Motor neuron (in vitro differentiated cells): ENCODE measurements around the gene SLBP. TPM values are rescaled to one million over a fixed set of nuclear protein-coding genes. Genes with fewer than 3 reads are reported as not detected.

ENCODE experiments used
- ATAC-seq, 8 experiments: fragments of 200-7000 bp; cut with Tn5 transposase; replicated peaks in 6 of 8; 2 replicates each; pipeline ENCODE4 v1.8.0; 2021; ENCODE audit warnings: mild to moderate bottlenecking in 8 of 8, moderate library complexity in 8 of 8
- H3K27ac ChIP-seq, 2 donors: fragments of 250-450 bp; sonication (Bioruptor Pico); 2 replicates each; pipeline ENCODE4 v1.9.0; 2021; ENCODE audit warnings: antibody characterized with exemption in 2 of 2, mild to moderate bottlenecking in 2 of 2, moderate library complexity in 1 of 2
- H3K4me1 ChIP-seq, 2 donors: fragments of 250-450 bp; sonication (Bioruptor Pico); replicated peaks in 1 of 2; 2 replicates each; pipeline ENCODE4 v1.6.1; 2021; ENCODE audit warnings: antibody characterized with exemption in 2 of 2, mild to moderate bottlenecking in 2 of 2, moderate library complexity in 1 of 2
- H3K4me3 ChIP-seq, 5 donors: fragments of 250-450 bp; sonication (Bioruptor Pico); 2 replicates each; pipeline ENCODE4 v1.9.0; 2021; ENCODE audit warnings: antibody characterized with exemption in 5 of 5, mild to moderate bottlenecking in 5 of 5, moderate library complexity in 4 of 5
- WGBS, 10 experiments: fragments of 450-650 bp; shearing (Covaris generic); methylation state at CpG; one replicate each; pipeline ENCODE4 v1.0.0; 2022; 5-methylcytosine and 5-hydroxymethylcytosine counted together
- in situ Hi-C, 9 experiments: fragments of 400-800 bp; cut with MboI; loops; one replicate each; pipeline ENCODE4 v1.15.0; 2021; ENCODE audit warnings: low sequenced_read_pairs in 9 of 9, low pct_unique_long_range_greater_than_20kb in 2 of 9; ENCODE audit not compliant: unreplicated experiment in 9 of 9
- total RNA-seq, 8 experiments: library from RNA; unstranded; fragments of 300-600 nt; gene quantifications; 2 replicates each; pipeline versions ENCODE4 v1.2.3 to v1.2.4, GENCODE V29; 2022

SLBP gene
- total RNA-seq, 8 experiments from 2014 or later = 33.9 to 88.1 (median 44.2) TPM

GRCh38 chr4:1656132-1656531 lies 56.0 kb downstream of the SLBP start:
- no peak for ATAC-seq
- in situ Hi-C loops = no loop called here
- 83% methylated on average over 1 of the region's 5 CpGs; no CpG with 5 or more reads in 9 of the 10 experiments for WGBS, 10 experiments
- Histone ChIP-seq H3K27ac (no peak overlapping the region), H3K4me1 (no peaks in the 10 kb centered on the region), H3K4me3 (no peak overlapping the region)

DNA sequence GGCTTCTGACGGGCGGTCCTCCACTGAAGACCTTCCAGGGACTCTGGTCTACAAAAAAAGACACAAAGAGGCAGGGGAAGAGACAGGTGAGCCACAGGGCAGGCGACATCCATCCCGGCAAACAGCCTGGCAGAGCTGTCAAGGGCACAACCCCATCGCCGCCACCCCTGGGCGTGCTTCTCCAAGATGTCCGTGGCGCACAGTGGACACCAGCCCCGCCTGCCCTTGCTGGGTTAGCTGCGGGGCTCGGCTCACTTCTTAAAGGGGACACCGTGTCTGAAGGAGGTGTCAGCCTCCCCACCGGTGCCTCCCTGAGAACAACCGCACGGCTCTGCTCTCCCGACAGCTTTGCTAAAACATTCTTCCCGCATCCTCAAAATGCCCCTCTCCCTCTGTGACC lies 56.4 kb downstream of the SLBP start:
- H3K4me1 ChIP-seq = no peaks in the 10 kb centered on the region
- no peak overlapping the region for H3K4me3 ChIP-seq
- ATAC-seq = no peak
- no peak overlapping the region for H3K27ac ChIP-seq
- in situ Hi-C loops = no loop called here
- WGBS, 10 experiments = 90 to 100% (median 100%) methylated on average over 1 to 2 of the region's 18 CpGs; no CpG with 5 or more reads in 6 of the 10 experiments

GRCh38 chr4:1655081-1655480 lies 57.0 kb downstream of the SLBP start:
- Histone ChIP-seq H3K27ac (no peak overlapping the region), H3K4me3 (no peak overlapping the region), H3K4me1 (no peaks in the 10 kb centered on the region)
- 96 to 100% methylated on average over 1 to 9 of the region's 47 CpGs; no CpG with 5 or more reads in 8 of the 10 experiments for WGBS, 10 experiments
- peak in 1 of 8 experiments; percentile 12 for ATAC-seq
- in situ Hi-C loops = no loop called here

- in situ Hi-C loops = no loop called here
- no peak overlapping the region for H3K27ac ChIP-seq
- 84 to 100% (median 88%) methylated on average over 2 to 9 of the region's 23 CpGs; no CpG with 5 or more reads in 7 of the 10 experiments for WGBS, 10 experiments
- H3K4me1 ChIP-seq = no peaks in the 10 kb centered on the region
- H3K4me3 ChIP-seq = no peak overlapping the region
- ATAC-seq = no peak
Observed at GRCh38 chr4:1654216-1654955, 57.7 kb downstream of the SLBP start.

DNA sequence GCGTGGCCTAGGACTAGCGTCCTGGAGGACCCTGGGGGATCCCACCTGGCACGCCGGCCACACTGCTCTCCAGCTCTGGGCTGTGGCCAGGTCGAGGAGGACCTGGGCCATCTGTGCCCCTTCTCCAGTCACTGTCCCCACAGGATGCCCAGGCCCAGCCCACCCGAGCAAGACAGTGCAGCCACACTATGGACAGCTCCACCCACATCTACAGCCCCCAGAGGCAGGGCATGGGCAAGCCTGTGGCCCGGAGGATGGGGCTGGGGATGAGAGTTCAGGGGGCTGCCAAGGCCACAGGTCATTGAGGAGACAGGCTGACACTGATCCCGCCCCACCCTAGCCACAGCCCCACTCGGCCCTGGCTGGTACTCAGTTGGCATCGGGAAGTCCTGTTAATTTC lies 58.3 kb downstream of the SLBP start:
- no peaks in the 10 kb centered on the region for H3K4me1 ChIP-seq
- 40 to 100% (median 42%) methylated on average over 1 to 2 of the region's 10 CpGs; no CpG with 5 or more reads in 7 of the 10 experiments for WGBS, 10 experiments
- H3K4me3 ChIP-seq = no peak overlapping the region
- ATAC-seq = peak in 1 of 8 experiments; percentile 10
- in situ Hi-C loops = no loop called here
- no peak overlapping the region for H3K27ac ChIP-seq

DNA sequence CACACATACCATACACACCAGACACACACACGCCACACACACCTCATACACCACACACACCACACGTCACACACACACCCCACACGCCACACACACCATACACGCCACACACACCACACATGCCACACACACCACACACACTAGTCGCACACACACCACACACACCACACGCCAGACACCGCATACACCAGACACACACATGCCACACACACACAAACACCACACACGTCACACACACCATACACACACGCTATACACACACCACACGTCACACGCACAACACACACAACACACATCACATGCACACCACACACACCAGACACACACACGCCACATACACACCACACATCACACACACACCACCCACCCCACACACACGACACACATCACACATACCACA lies 60.0 kb downstream of the SLBP start:
- ATAC-seq = no peak
- WGBS, 10 experiments = 60 to 100% (median 97%) methylated on average over 1 to 3 of the region's 13 CpGs; no CpG with 5 or more reads in 6 of the 10 experiments
- no peak overlapping the region for H3K4me3 ChIP-seq
- no peaks in the 10 kb centered on the region for H3K4me1 ChIP-seq
- in situ Hi-C loops = no loop called here
- no peak overlapping the region for H3K27ac ChIP-seq

GRCh38 chr4:1651609-1652008 lies 60.5 kb downstream of the SLBP start:
- H3K4me1 ChIP-seq = no peaks in the 10 kb centered on the region
- ATAC-seq = peak in 1 of 8 experiments; percentile 7
- 45 to 100% (median 93%) methylated on average over 1 to 8 of the region's 13 CpGs; no CpG with 5 or more reads in 1 of the 10 experiments for WGBS, 10 experiments
- in situ Hi-C loops = no loop called here
- H3K4me3 ChIP-seq = no peak overlapping the region
- H3K27ac ChIP-seq = no peak overlapping the region

GRCh38 chr4:1648962-1649361 lies 63.2 kb downstream of the SLBP start:
- no peak for ATAC-seq
- no peak overlapping the region for H3K27ac ChIP-seq
- 60% methylated on average over 1 of the region's 3 CpGs; no CpG with 5 or more reads in 9 of the 10 experiments for whole genome bisulfite sequencing, 10 experiments
- in situ Hi-C loops = loop anchor here in 3 of 9 experiments (25.0 kb wide), 1 partner anchor 287 kb away; no protein-coding TSS in a partner anchor
- peaks cover 8 to 9% of the 10 kb centered on the region in 2 donors for H3K4me1 ChIP-seq
- H3K4me3 ChIP-seq = no peak overlapping the region

DNA sequence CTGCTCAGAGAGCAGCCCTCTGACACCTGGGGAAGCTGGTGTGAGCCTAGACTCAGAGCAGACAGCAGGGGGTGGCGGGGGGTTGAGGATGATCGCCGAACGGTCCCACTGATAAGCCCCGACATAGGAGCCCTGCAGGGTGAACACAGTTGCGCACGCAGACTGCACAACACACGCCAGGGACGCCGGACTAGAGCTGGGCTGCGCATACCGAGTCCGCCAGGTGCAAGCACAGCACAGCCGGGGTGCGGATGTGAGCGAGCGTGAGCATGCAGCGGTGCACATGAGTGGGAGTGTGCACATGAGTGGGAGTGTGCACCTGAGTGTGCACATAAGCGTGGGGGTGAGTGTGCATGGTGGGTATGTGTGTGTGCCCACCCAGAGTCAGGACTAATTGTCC lies 64.7 kb downstream of the SLBP start:
- Histone ChIP-seq H3K4me3 (no peak overlapping the region), H3K27ac (no peak overlapping the region), H3K4me1 (peaks cover 8 to 9% of the 10 kb centered on the region in 2 donors)
- 71 to 100% (median 83%) methylated on average over 1 to 14 of the region's 19 CpGs; no CpG with 5 or more reads in 6 of the 10 experiments for WGBS, 10 experiments
- ATAC-seq = no peak
- in situ Hi-C loops = loop anchor here in 3 of 9 experiments (25.0 kb wide), 1 partner anchor 285 kb away; no protein-coding TSS in a partner anchor

DNA sequence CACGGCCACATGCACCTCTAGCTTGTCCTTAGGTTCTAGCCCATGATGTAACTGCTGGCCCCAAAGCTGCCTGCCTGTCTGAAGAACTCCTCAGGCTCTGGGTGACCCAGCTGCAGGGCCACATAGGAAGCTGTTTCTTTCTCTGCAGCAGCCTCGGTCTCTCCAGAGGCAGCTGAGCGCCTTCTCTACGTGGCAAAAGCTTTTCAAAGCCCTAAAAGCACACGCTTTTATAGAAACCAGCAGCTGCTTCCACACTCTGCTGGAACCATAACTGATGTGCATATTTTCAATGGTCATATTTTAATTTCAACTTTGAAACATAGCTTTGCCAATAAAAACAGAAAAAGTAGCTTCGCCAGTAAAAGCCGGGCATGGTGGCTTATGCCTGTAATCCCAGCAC lies 65.4 kb downstream of the SLBP start:
- WGBS, 10 experiments = 0 to 100% (median 87%) methylated on average over 1 to 5 of the region's 7 CpGs; no CpG with 5 or more reads in 2 of the 10 experiments
- Histone ChIP-seq H3K4me1 (peaks cover 8 to 9% of the 10 kb centered on the region in 2 donors), H3K27ac (no peak overlapping the region), H3K4me3 (no peak overlapping the region)
- in situ Hi-C loops = loop anchor here in 3 of 9 experiments (25.0 kb wide), 1 partner anchor 284 kb away; no protein-coding TSS in a partner anchor
- ATAC-seq = peak in 1 of 8 experiments; percentile 53

DNA sequence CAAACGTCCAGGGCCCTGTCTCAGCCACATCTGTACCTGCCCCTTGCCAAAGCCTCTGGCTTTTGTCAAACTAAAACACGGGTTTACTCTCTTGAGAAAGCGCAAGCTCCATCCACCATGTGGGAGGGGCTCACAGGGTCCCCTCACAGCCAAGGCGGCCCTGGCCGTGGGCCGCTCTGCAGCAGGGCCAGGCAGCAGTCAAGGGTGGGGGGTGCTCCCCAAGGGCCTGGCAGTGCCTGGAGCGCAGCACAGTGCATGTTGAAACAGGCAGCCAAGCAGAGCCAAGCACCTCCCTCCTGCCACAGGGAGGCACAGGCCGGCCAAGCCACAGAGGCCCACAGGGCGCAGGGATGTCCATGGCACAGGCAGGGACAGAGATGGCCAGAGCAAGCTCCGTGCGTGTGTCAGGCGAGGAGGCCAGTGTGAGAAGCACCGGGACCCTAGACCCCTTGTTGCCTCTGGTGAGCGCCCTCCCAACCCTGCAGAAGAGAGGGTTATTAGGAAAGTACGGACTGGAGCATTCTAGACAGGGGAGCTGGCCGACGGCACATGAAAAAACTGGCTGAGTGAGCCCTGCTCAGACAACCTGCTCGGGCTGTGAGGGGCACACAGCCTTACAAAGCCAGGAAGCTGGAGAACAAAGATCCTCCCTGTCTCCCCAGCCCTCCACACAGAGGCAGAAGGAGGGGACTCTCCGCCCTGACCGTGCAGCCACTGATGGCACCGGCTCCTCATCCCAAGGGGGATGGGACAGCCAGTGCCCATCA lies 67.0 kb downstream of the SLBP start:
- no peak overlapping the region for H3K4me3 ChIP-seq
- no peak overlapping the region for H3K27ac ChIP-seq
- peak; percentile 56 to 92 (median 83) for ATAC-seq
- H3K4me1 ChIP-seq = peaks cover 10 to 13% of the 10 kb centered on the region in 2 donors
- in situ Hi-C loops = loop anchor here in 3 of 9 experiments (25.0 kb wide), 1 partner anchor 283 kb away; no protein-coding TSS in a partner anchor
- WGBS, 10 experiments = 29 to 100% (median 45%) methylated on average over 1 to 10 of the region's 21 CpGs; no CpG with 5 or more reads in 5 of the 10 experiments

GRCh38 chr4:1643971-1644735 lies 68.0 kb downstream of the SLBP start:
- Histone ChIP-seq H3K4me3 (no peak overlapping the region), H3K4me1 (peaks cover 10 to 13% of the 10 kb centered on the region in 2 donors), H3K27ac (no peak overlapping the region)
- 60 to 94% (median 87%) methylated on average over 1 to 24 of the region's 48 CpGs; no CpG with 5 or more reads in 4 of the 10 experiments for WGBS, 10 experiments
- in situ Hi-C loops = loop anchor here in 3 of 9 experiments (25.0 kb wide), 1 partner anchor 282 kb away; no protein-coding TSS in a partner anchor
- no peak for ATAC-seq
